SU-DHL-6 (cell line): Measurements from ENCODE around the gene USP31.

Experiments used
- H2AFZ ChIP-seq: fragments of 200-600 bp; sonication (generic); 2 replicates; pipeline ENCODE4 v1.6.1; 2014; ENCODE audit warnings: low read depth, mild to moderate bottlenecking, moderate library complexity, mixed read lengths, antibody characterized with exemption, low read length; ENCODE audit not compliant: severe bottlenecking
- H3F3A ChIP-seq: fragments of 200-600 bp; shearing (Covaris generic); 2 replicates; pipeline ENCODE4 v1.6.0; 2016; ENCODE audit warnings: antibody characterized with exemption, mild to moderate bottlenecking; ENCODE audit not compliant: insufficient read depth
- H3K27ac ChIP-seq: fragments of 200-600 bp; sonication (generic); 2 replicates; pipeline ENCODE4 v1.5.1; 2016; ENCODE audit warnings: low read depth, mild to moderate bottlenecking, low read length, moderate library complexity, mixed read lengths
- H3K27me3 ChIP-seq: fragments of 200-600 bp; sonication (generic), shearing (Covaris generic); 2 replicates; pipeline ENCODE4 v1.6.0; 2014; ENCODE audit warnings: mild to moderate bottlenecking, low read length
- H3K36me3 ChIP-seq: fragments of 200-600 bp; sonication (generic); 2 replicates; pipeline ENCODE4 v1.6.1; 2014; ENCODE audit warnings: mild to moderate bottlenecking, low read length, mixed read lengths
- H3K4me2 ChIP-seq: fragments of 300-600, 200-600 bp; shearing (Covaris generic), sonication (generic); 2 replicates; pipeline ENCODE4 v1.6.0; 2014; ENCODE audit warnings: low read length, low read depth, mild to moderate bottlenecking; ENCODE audit not compliant: poor library complexity, severe bottlenecking
- H3K4me3 ChIP-seq: fragments of 200-600 bp; sonication (generic); 2 replicates; pipeline ENCODE4 v1.5.1; 2014; ENCODE audit warnings: antibody characterized with exemption, low read length, mild to moderate bottlenecking, mixed read lengths; ENCODE audit not compliant: insufficient read depth, poor library complexity, severe bottlenecking
- H3K79me2 ChIP-seq: fragments of 200-600 bp; sonication (generic); 2 replicates; pipeline ENCODE4 v1.6.1; 2014; ENCODE audit warnings: mild to moderate bottlenecking, low read length, moderate library complexity; ENCODE audit not compliant: insufficient read depth
- H3K9ac ChIP-seq: fragments of 200-600 bp; sonication (generic); 2 replicates; pipeline ENCODE4 v1.7.0; 2014; ENCODE audit warnings: mild to moderate bottlenecking, low read length
- H3K9me2 ChIP-seq: fragments of 200-600 bp; sonication (generic); replicated peaks from 2 replicates; pipeline ENCODE4 v1.6.1; 2014; ENCODE audit warnings: low read length; ENCODE audit not compliant: insufficient read depth
- H3K9me3 ChIP-seq: fragments of 200-600 bp; sonication (generic); 2 replicates; pipeline ENCODE4 v1.6.1; 2014; ENCODE audit warnings: low read length, mixed read lengths; ENCODE audit not compliant: insufficient read depth
- H4K20me1 ChIP-seq: fragments of 200-600 bp; sonication (generic); 2 replicates; pipeline ENCODE4 v1.6.1; 2014; ENCODE audit warnings: low read depth, mild to moderate bottlenecking, antibody characterized with exemption, low read length, moderate library complexity, mixed read lengths
- EZH2phosphoT487 ChIP-seq: fragments of 200-600 bp; sonication (generic), shearing (Covaris generic); conservative IDR thresholded peaks from 2 replicates; pipeline ENCODE4 v1.6.1; 2018; ENCODE audit warnings: mild to moderate bottlenecking, antibody characterized with exemption, low read length, moderate library complexity, mixed read lengths
- TF ChIP-seq, protein P1 (sequence below): fragments of 200-600 bp; sonication (generic); IDR thresholded peaks from one replicate; pipeline ENCODE4 v1.5.1; 2017; ENCODE audit warnings: antibody characterized with exemption, mild to moderate bottlenecking, low read length, moderate library complexity; ENCODE audit not compliant: insufficient read depth, poor library complexity, severe bottlenecking

USP31 gene

DNA sequence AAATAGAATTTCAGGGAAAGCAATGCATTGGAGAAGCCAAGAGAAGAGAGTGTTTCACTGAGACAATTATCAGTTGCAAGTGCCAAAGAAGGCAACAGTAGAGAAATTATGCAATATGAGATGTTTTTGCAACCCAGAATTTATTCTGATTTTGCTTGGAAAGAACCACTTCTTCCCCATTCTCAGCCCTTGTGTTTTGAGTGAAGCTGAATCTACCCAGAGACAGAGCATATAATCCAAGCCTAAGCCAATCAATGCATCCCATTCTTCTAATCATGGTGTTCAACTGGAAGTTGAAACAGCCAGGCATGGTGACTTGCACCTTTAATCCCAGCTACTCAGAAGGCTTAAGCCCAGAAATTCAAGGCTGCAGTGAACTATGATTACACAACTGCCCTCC, 26.4 kb upstream of the USP31 start:
- Histone ChIP-seq H2AFZ (no peak overlapping the region), H3K9me2 (no peaks in the 10 kb centered on the region), H3K36me3 (no peaks in the 10 kb centered on the region), H3K27ac (no peak overlapping the region), H3K79me2 (no peaks in the 10 kb centered on the region), H3K4me2 (no peak overlapping the region), H3K9me3 (no peaks in the 10 kb centered on the region), H4K20me1 (no peaks in the 10 kb centered on the region), H3K4me3 (no peak overlapping the region), H3F3A (no peaks in the 10 kb centered on the region), H3K9ac (no peak overlapping the region), H3K27me3 (no peaks in the 10 kb centered on the region)
- TF ChIP-seq, protein P1, sequence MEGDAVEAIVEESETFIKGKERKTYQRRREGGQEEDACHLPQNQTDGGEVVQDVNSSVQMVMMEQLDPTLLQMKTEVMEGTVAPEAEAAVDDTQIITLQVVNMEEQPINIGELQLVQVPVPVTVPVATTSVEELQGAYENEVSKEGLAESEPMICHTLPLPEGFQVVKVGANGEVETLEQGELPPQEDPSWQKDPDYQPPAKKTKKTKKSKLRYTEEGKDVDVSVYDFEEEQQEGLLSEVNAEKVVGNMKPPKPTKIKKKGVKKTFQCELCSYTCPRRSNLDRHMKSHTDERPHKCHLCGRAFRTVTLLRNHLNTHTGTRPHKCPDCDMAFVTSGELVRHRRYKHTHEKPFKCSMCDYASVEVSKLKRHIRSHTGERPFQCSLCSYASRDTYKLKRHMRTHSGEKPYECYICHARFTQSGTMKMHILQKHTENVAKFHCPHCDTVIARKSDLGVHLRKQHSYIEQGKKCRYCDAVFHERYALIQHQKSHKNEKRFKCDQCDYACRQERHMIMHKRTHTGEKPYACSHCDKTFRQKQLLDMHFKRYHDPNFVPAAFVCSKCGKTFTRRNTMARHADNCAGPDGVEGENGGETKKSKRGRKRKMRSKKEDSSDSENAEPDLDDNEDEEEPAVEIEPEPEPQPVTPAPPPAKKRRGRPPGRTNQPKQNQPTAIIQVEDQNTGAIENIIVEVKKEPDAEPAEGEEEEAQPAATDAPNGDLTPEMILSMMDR, result no peak
- TF ChIP-seq EZH2phosphoT487, result no peak

DNA sequence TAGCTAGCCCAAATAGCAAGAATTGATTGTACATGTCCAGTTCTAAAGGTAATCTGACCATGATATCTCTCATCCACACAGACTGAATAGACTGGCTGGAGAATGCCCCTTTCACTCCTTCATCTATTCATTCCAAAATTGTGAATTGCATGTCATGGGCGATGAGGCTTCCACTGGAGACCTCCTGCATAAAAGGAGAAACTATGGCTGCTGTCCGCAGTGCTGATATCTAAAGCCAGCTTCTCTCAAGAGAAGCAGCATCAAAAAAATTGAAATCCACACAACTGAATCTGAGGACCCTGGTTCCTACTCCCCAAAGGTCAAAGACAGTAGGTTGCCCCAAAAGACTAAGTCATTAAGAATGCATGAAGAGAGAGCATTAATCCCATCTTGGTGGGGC, 25.4 kb upstream of the USP31 start:
- Histone ChIP-seq H3K27me3 (no peaks in the 10 kb centered on the region), H3K9me2 (no peaks in the 10 kb centered on the region), H3K36me3 (no peaks in the 10 kb centered on the region), H2AFZ (no peak overlapping the region), H4K20me1 (no peaks in the 10 kb centered on the region), H3K27ac (no peak overlapping the region), H3K4me3 (no peak overlapping the region), H3K9ac (no peak overlapping the region), H3K79me2 (no peaks in the 10 kb centered on the region), H3F3A (no peaks in the 10 kb centered on the region), H3K9me3 (no peaks in the 10 kb centered on the region), H3K4me2 (no peak overlapping the region)
- TF ChIP-seq EZH2phosphoT487, result no peak
- TF ChIP-seq, protein P1, result no peak

DNA sequence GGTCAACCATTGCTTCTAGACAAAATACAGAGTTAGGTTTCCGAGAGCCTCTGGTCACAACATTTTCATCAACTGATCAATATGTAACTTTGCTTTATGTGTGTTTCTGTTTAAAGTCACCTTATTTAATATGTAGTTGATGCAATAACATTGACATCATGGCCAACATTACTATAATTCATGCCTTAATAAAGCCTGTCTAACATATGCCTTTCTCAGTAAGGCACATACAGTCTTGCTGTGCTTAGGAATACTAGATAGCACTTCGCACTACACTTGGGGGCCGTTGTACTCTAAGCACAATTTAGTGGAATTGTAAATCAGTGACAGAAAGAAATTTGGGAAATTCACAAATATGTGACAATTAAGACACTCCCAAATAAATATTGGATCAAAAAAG, 23.7 kb upstream of the USP31 start:
- no peaks in the 10 kb centered on the region for H3F3A ChIP-seq
- no peak overlapping the region for H3K9ac ChIP-seq
- H3K9me3 ChIP-seq, result no peaks in the 10 kb centered on the region
- H3K4me2 ChIP-seq, result no peak overlapping the region
- H3K4me3 ChIP-seq, result no peak overlapping the region
- H3K27me3 ChIP-seq, result no peaks in the 10 kb centered on the region
- H3K9me2 ChIP-seq, result no peaks in the 10 kb centered on the region
- no peak overlapping the region for H3K27ac ChIP-seq
- H3K36me3 ChIP-seq, result no peaks in the 10 kb centered on the region
- H4K20me1 ChIP-seq, result no peaks in the 10 kb centered on the region; the same call in 1 of the 2 replicates
- no peak overlapping the region for H2AFZ ChIP-seq
- TF ChIP-seq, protein P1, result no peak
- no peak for TF ChIP-seq EZH2phosphoT487
- H3K79me2 ChIP-seq, result no peaks in the 10 kb centered on the region

DNA sequence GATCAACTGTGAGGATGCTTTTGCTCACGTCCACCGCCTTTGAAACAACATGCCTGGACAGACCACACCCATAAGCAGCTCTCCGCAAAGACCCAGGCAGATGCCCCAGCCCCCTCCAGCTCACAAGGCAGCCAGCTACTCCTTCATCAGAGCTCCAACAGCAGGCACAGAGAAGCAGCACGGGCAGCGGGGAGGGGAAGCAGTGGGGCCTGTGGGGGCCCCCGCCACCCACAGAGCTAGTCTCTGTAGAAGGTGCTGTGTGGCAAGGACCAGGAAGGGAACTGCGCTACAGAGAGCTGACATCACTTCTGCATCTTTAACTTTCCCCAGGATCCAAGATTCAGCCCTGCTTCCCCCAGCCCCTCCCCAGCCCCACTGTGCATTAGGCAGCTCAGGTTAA, 23.3 kb upstream of the USP31 start:
- TF ChIP-seq EZH2phosphoT487, result no peak
- TF ChIP-seq, protein P1, result no peak
- Histone ChIP-seq H3K9me2 (no peaks in the 10 kb centered on the region), H3K27me3 (no peaks in the 10 kb centered on the region), H4K20me1 (no peaks in the 10 kb centered on the region; the same call in 1 of the 2 replicates), H3F3A (no peaks in the 10 kb centered on the region), H3K9ac (no peak overlapping the region), H3K4me2 (no peak overlapping the region), H3K36me3 (no peaks in the 10 kb centered on the region), H3K9me3 (no peaks in the 10 kb centered on the region), H2AFZ (no peak overlapping the region), H3K27ac (no peak overlapping the region), H3K4me3 (no peak overlapping the region), H3K79me2 (no peaks in the 10 kb centered on the region)
